CD14-positive monocyte (primary cell): ENCODE results near the gene ZBED4. TPM values are rescaled to one million over a fixed set of nuclear protein-coding genes. Genes with fewer than 3 reads are reported as not detected.
A peak's percentile ranks its signal among the peaks of the same experiment; 100 is the strongest.

Source experiments
- DNase-seq, 3 donors: peaks; one replicate each; pipeline ENCODE4 v3.0.0-alpha.2; 2011 to 2022
- H2AFZ ChIP-seq: 2 replicates; pipeline ENCODE4 v1.6.0; 2012; ENCODE audit warnings: mild to moderate bottlenecking, low read depth, low read length, inconsistent platforms; ENCODE audit not compliant: insufficient read depth, poor library complexity, severe bottlenecking
- H3K27ac ChIP-seq, 2 donors: 1 replicate in 1 of 2; 2 replicates in 1 of 2; pipeline ENCODE4 v1.5.1; 2012 to 2013; ENCODE audit warnings: low read length in 2 of 2, control low read depth in 1 of 2, inconsistent platforms in 1 of 2, low read depth in 1 of 2, mild to moderate bottlenecking in 1 of 2
- H3K27me3 ChIP-seq, 2 donors: one replicate each; pipeline versions ENCODE4 v1.6.0 to v1.6.1; 2011 to 2013; ENCODE audit warnings: low read length in 2 of 2; ENCODE audit not compliant: control insufficient read depth in 2 of 2, insufficient read depth in 2 of 2
- H3K36me3 ChIP-seq, 2 donors: replicated peaks in 1 of 2; 1 replicate in 1 of 2; 2 replicates in 1 of 2; pipeline versions ENCODE4 v1.5.1 to v1.6.1; 2012 to 2013; ENCODE audit warnings: low read length in 2 of 2, control low read depth in 1 of 2, inconsistent platforms in 1 of 2, mild to moderate bottlenecking in 1 of 2; ENCODE audit not compliant: insufficient read depth in 2 of 2, control insufficient read depth in 1 of 2
- H3K4me1 ChIP-seq, 2 donors: 1 replicate in 1 of 2; 2 replicates in 1 of 2; pipeline versions ENCODE4 v1.5.1 to v1.6.1; 2012 to 2013; ENCODE audit warnings: low read length in 2 of 2, control low read depth in 1 of 2, inconsistent platforms in 1 of 2, mild to moderate bottlenecking in 1 of 2, moderate library complexity in 1 of 2; ENCODE audit not compliant: insufficient read depth in 2 of 2, control insufficient read depth in 1 of 2
- H3K4me2 ChIP-seq: replicated peaks from 2 replicates; pipeline ENCODE3; 2012; ENCODE audit warnings: low read length, moderate library complexity, mild to moderate bottlenecking; ENCODE audit not compliant: poor library complexity, severe bottlenecking; ENCODE audit errors: extremely low read depth
- H3K4me3 ChIP-seq, 3 experiments: fragments of 200-600 bp in 1 of 3; sonication (generic) in 1 of 3; replicated peaks in 1 of 3; 1 replicate in 2 of 3; 2 replicates in 1 of 3; pipeline ENCODE4 v1.5.1; 2011 to 2013; ENCODE audit warnings: low read length in 3 of 3, mild to moderate bottlenecking in 3 of 3, control low read depth in 2 of 3, low read depth in 2 of 3, inconsistent platforms in 1 of 3, moderate library complexity in 1 of 3
- H3K79me2 ChIP-seq: 2 replicates; pipeline ENCODE4 v1.6.0; 2012; ENCODE audit warnings: mild to moderate bottlenecking, control low read depth, inconsistent platforms, low read length, moderate library complexity; ENCODE audit not compliant: insufficient read depth
- H3K9ac ChIP-seq: 2 replicates; pipeline ENCODE4 v1.6.0; 2017; ENCODE audit warnings: low read length, mild to moderate bottlenecking; ENCODE audit not compliant: insufficient read depth, poor library complexity, severe bottlenecking
- H3K9me3 ChIP-seq, 2 donors: replicated peaks in 1 of 2; 1 replicate in 1 of 2; 2 replicates in 1 of 2; pipeline versions ENCODE4 v1.5.1 to v1.6.1; 2012 to 2013; ENCODE audit warnings: low read length in 2 of 2, control low read depth in 1 of 2; ENCODE audit not compliant: control insufficient read depth in 1 of 2, insufficient read depth in 1 of 2
- H4K20me1 ChIP-seq: 2 replicates; pipeline ENCODE4 v1.6.0; 2012; ENCODE audit warnings: mild to moderate bottlenecking, low read length, control low read depth, moderate library complexity; ENCODE audit not compliant: insufficient read depth
- H3K27ac Mint-ChIP-seq, 7 donors: one replicate each; pipeline ENCODE4 v1.8.0; 2020; ENCODE audit warnings: mild to moderate bottlenecking in 7 of 7, mixed read lengths in 7 of 7, moderate library complexity in 6 of 7, inconsistent platforms in 2 of 7
- H3K27me3 Mint-ChIP-seq, 3 donors: one replicate each; pipeline ENCODE4 v1.8.0; 2021 to 2022; ENCODE audit warnings: low read depth in 3 of 3, mild to moderate bottlenecking in 3 of 3, mixed read lengths in 3 of 3, moderate library complexity in 3 of 3, inconsistent platforms in 1 of 3
- H3K36me3 Mint-ChIP-seq, 2 donors: one replicate each; pipeline ENCODE4 v1.8.0; 2020; ENCODE audit warnings: mixed read lengths in 2 of 2, inconsistent platforms in 1 of 2, mild to moderate bottlenecking in 1 of 2
- H3K4me1 Mint-ChIP-seq: one replicate; pipeline ENCODE4 v1.8.0; 2020; ENCODE audit warnings: mild to moderate bottlenecking, mixed read lengths
- H3K4me3 Mint-ChIP-seq, 2 donors: one replicate each; pipeline ENCODE4 v1.8.0; 2020; ENCODE audit warnings: mild to moderate bottlenecking in 2 of 2, mixed read lengths in 2 of 2, moderate library complexity in 1 of 2
- H3K9me3 Mint-ChIP-seq, 7 donors: one replicate each; pipeline ENCODE4 v1.8.0; 2020 to 2022; ENCODE audit warnings: mixed read lengths in 7 of 7, mild to moderate bottlenecking in 6 of 7, moderate library complexity in 6 of 7, inconsistent platforms in 2 of 7
- CTCF ChIP-seq: fragments of 200-600 bp; IDR thresholded peaks from one replicate; pipeline ENCODE4 v1.8.0; 2022; ENCODE audit warnings: antibody characterized with exemption, mild to moderate bottlenecking
- WGBS: methylation state at CpG from one replicate; pipeline ENCODE4 v1.1.5; 2013; ENCODE audit warnings: missing lambda C conversion rate; ENCODE audit not compliant: insufficient coverage; 5-methylcytosine and 5-hydroxymethylcytosine counted together
- intact Hi-C, 2 donors: fragments of 100-400 bp; cut with micrococcal nuclease; formaldehyde crosslinking; loops; one replicate each; pipeline versions ENCODE4 v1.15.0 to v1.15.1; 2023
- polyA plus RNA-seq, 3 donors: library from polyadenylated mRNA; depleted of rRNA in 1 of 3; unstranded in 2 of 3; stranded (reverse) in 1 of 3; fragments of 300-500 nt in 2 of 3; fragments of >200 nt in 1 of 3; fragmentation: Illumina TruSeq in 2 of 3; gene quantifications; 1 replicate in 2 of 3; 2 replicates in 1 of 3; pipeline ENCODE4 v1.2.3, GENCODE V29; 2012 to 2021

ZBED4 gene
- polyA plus RNA-seq, 3 donors = 3.8 to 8.2 (median 5.7) TPM

- H3K4me2 ChIP-seq = no peak overlapping the region
- Mint-ChIP-seq H3K27ac (peak overlapping the region in 1 of 7 donors; percentile 45), H3K36me3 (no peaks in the 10 kb centered on the region), H3K9me3 (peaks cover 0 to 4% (median 0%) of the 10 kb centered on the region in 7 donors), H3K27me3 (peaks cover 4 to 10% (median 7%) of the 10 kb centered on the region in 3 donors), H3K4me3 (no peak overlapping the region), H3K4me1 (peaks cover 21% of the 10 kb centered on the region)
- 72% methylated on average over 6 of the region's 11 CpGs for WGBS
- H3K27ac ChIP-seq = no peak overlapping the region
- H2AFZ ChIP-seq = no peak overlapping the region
- H3K4me3 ChIP-seq = no peak overlapping the region
- intact Hi-C loops = no loop called here
- no peak for TF ChIP-seq CTCF
- no peak for DNase-seq
- peaks cover 5% of the 10 kb centered on the region for H3K79me2 ChIP-seq
- no peaks in the 10 kb centered on the region for H3K27me3 ChIP-seq
- H3K36me3 ChIP-seq = no peaks in the 10 kb centered on the region
- no peaks in the 10 kb centered on the region for H4K20me1 ChIP-seq
- H3K9me3 ChIP-seq = no peaks in the 10 kb centered on the region
- H3K4me1 ChIP-seq = peaks cover 20 to 27% of the 10 kb centered on the region in 2 donors
- H3K9ac ChIP-seq = no peak overlapping the region
Measured at GRCh38 chr22:49833340-49834007, 20.2 kb upstream of the ZBED4 start.

GRCh38 chr22:49838771-49839717 lies 14.6 kb upstream of the ZBED4 start:
- Histone ChIP-seq H3K4me2 (peak overlapping the region; percentile 51), H3K36me3 (no peaks in the 10 kb centered on the region), H2AFZ (peak overlapping the region; percentile 74), H3K9ac (peak overlapping the region; percentile 25), H3K4me1 (peaks cover 8 to 9% of the 10 kb centered on the region in 2 donors), H3K9me3 (no peaks in the 10 kb centered on the region), H3K27me3 (peaks cover 0 to 12% of the 10 kb centered on the region in 2 donors), H3K79me2 (no peaks in the 10 kb centered on the region), H3K27ac (no peak overlapping the region), H4K20me1 (no peaks in the 10 kb centered on the region), H3K4me3 (peak overlapping the region in 2 of 3 experiments; percentile 14 to 49)
- Mint-ChIP-seq H3K4me1 (peaks cover 11% of the 10 kb centered on the region), H3K27me3 (peaks cover 12 to 20% (median 13%) of the 10 kb centered on the region in 3 donors), H3K9me3 (peaks cover 0 to 3% (median 0%) of the 10 kb centered on the region in 7 donors), H3K4me3 (peak overlapping the region; percentile 39 to 71), H3K27ac (no peak overlapping the region), H3K36me3 (no peaks in the 10 kb centered on the region)
- DNase-seq = no peak
- no peak for TF ChIP-seq CTCF
- intact Hi-C loops = no loop called here
- 26% methylated on average over 13 of the region's 29 CpGs for WGBS
